ENCODE measurements around the gene USP12.

- TF ChIP-seq TCF7 (CRISPR knock-in tag; IDR thresholded peaks at IDR 0.05; ENCODE audit: low read depth) (no peak), JUN (CRISPR knock-in tag; IDR thresholded peaks at IDR 0.05) (no peak), CTCF (IDR thresholded peaks at IDR 0.05) (no peak), USF1 (CRISPR knock-in tag; IDR thresholded peaks at IDR 0.05) (no peak), NR1H2 (CRISPR knock-in tag; IDR thresholded peaks at IDR 0.05) (no peak), ELF4 (CRISPR knock-in tag; IDR thresholded peaks at IDR 0.05; ENCODE audit: low read depth) (no peak)
These were observed 28.9 kb upstream of the USP12 start for GRCh38 chr13:27200413-27201070.
